T-helper 2 cell (primary cell): ENCODE results near the gene PI16.

Experiments used
- DNase-seq, 5 experiments: peaks; one replicate each; pipeline versions ENCODE4 v3.0.0 to v3.0.0-alpha.2; 2012 to 2022

Gene PI16

GRCh38 chr6:37005061-37005810 is 50.7 kb downstream of the PI16 start, which contains the start of gene FGD2:
TSS of gene FGD2 (plus strand) at chr6:37005655. CDS start at chr6:37005818, 163 bp downstream.
- DNase-seq = no peak

DNA sequence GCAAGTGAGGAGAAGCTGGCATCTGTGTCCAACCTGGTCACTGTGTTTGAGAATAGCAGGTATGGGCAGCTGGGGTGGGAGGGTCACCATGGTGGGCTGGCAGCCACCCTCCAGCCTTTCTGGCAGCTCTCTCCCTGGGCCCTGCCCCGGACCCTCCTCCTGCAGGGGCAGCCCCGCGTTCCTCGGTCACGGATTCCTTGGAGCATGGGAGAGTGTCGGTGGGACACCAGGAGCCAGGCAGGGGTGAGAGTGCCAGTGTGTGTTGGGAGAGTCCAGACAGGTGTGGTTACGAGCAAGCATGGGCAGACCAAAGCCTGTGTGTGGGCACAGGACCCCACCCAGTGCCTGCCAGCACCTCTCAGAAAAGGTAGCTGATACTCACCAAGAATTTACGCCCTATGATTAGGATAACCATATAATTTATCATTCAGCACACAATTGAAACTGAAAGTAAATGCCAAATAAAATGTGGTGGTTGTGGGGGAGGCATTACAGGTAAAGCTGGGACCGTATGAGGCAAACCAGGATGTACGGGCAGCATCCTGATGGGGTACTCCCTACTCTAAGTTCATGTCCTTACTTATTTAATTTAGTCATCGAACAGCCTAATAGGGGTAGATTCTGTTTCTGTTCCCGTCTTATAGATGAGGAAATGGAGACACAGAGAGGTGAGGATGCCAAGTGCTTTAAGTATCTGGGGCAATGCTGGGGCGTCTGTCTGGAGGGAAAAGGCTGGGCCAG is 51.5 kb downstream of the PI16 start:
- DNase-seq = peak in 1 of 5 experiments; percentile 34

GRCh38 chr6:37006793-37007339 is 52.3 kb downstream of the PI16 start:
- DNase-seq = no peak

- no peak for DNase-seq
Observed at GRCh38 chr6:37007340-37008043, 53.0 kb downstream of the PI16 start.

- DNase-seq = no peak
Observed at GRCh38 chr6:37008484-37009465, 54.2 kb downstream of the PI16 start.

DNA sequence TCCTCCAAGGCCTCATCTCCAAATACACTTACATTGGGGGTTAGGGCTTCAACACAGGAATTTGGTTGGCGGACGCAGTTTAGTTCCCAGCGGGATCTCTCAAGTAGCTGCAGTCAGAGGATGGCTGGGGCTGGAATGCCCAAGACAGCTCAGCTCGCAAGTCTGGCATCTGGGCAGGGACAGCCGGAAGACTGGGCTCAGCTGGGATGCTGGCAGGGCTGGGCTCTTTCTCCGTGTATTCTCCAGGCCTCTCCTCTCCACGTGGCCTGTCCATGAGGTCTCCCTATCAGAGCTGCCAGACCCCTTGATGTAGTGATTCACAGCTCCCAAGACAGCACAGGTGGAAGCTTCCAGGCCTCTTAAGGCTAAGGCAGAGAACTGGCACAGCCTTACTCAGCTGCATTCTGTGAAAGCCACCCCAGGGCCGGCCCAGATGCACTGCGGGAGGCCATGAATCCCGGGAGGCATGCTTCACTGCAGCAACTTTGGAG is 55.9 kb downstream of the PI16 start:
- no peak for DNase-seq

DNA sequence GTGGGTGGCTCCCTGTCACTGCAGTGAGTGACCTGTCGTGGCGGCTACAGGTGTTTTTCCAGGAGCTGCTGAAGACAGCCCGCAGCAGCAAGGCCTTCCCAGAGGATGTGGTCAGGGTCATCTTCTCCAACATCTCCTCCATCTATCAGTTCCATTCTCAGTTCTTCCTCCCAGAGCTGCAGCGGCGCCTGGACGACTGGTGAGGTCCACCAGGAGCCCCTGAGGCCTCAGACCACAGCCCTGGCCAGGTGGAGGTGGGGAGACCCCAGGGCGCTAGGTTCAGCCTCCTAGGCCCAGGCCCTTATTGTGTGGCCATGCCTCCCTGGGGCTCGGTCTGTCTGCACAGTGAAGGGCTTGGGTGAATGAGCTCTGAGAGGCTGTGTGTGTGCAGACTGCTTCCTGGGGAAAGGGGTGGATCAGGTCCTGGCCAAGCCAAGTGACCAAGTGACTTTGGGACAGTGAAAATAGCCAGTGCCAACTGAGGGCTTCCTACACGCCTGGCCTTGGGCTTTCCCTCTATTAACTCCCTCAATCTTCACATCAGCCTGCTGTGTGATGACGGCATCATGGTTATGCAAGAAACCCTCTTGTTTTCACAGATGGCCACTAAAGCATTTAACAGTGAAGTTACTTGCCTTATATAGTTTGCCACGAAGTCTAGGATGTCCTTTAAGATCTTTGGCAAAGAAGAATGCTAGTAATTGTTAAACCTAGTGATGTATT is 57.3 kb downstream of the PI16 start:
- DNase-seq = no peak

- no peak for DNase-seq
Observed at GRCh38 chr6:37013516-37014491, 59.3 kb downstream of the PI16 start.
